RPMI7951 (cell line): Measurements from ENCODE around the gene FCHSD2. TPM values are rescaled to one million over a fixed set of nuclear protein-coding genes. Genes with fewer than 3 reads are reported as not detected.
"Not testable (repeated sequence)": the region's sequence is repeated elsewhere in the genome, so short reads cannot be mapped to it uniquely, and the experiment has no call there.

Experiments
- DNase-seq: peaks from one replicate; pipeline ENCODE4 v3.0.0-alpha.2; 2012; ENCODE audit warnings: low read depth
- total RNA-seq: library from RNA; depleted of rRNA; stranded (reverse); fragments of >200 nt; shearing (Covaris generic); gene quantifications from 2 replicates; pipeline ENCODE4 v1.2.3, GENCODE V29; 2014; rRNA removed

Gene FCHSD2
- total RNA-seq, 1 experiment from 2014 or later, result 12.4 TPM

GRCh38 chr11:72805216-72805615 lies 336.9 kb downstream of the FCHSD2 start:
- no peak for DNase-seq

GRCh38 chr11:72802822-72803221 lies 339.3 kb downstream of the FCHSD2 start:
- DNase-seq, result no peak

GRCh38 chr11:72799441-72799840 lies 342.7 kb downstream of the FCHSD2 start:
- no peak for DNase-seq

- DNase-seq, result no peak
These were observed 343.8 kb downstream of the FCHSD2 start for GRCh38 chr11:72798361-72798760.

GRCh38 chr11:72793425-72794367 lies 348.4 kb downstream of the FCHSD2 start, which contains the start of gene STARD10:
STARD10 (minus strand) TSS chr11:72794047; CDS start chr11:72781181, 12,866 bp downstream.
- peak; percentile 92 for DNase-seq

GRCh38 chr11:72793076-72793424 lies 349.1 kb downstream of the FCHSD2 start:
- no peak for DNase-seq

- no peak for DNase-seq
These were observed 349.6 kb downstream of the FCHSD2 start for GRCh38 chr11:72792437-72793021.

GRCh38 chr11:72791228-72791627 lies 350.9 kb downstream of the FCHSD2 start:
- not testable (repeated sequence) for DNase-seq

GRCh38 chr11:72789493-72790131 lies 352.5 kb downstream of the FCHSD2 start:
- DNase-seq, result peak; percentile 44

- no peak for DNase-seq
These were observed 353.9 kb downstream of the FCHSD2 start for GRCh38 chr11:72788241-72788640.

- DNase-seq, result no peak
These were observed 354.7 kb downstream of the FCHSD2 start for GRCh38 chr11:72787216-72788104.

Other genes starting within 250 kb of the FCHSD2 start
- gene P2RY2, start 76.0 kb upstream of the FCHSD2 start, total RNA-seq, result 1.3 and 2.2 TPM in 2 replicates
- 6.0 and 9.9 TPM in 2 replicates for gene P2RY6, start 130.0 kb upstream of the FCHSD2 start, total RNA-seq
- 9.1 and 9.4 TPM in 2 replicates for gene ARHGEF17, start 166.0 kb upstream of the FCHSD2 start, total RNA-seq
- 4.2 and 5.1 TPM in 2 replicates for gene RELT, start 234.1 kb upstream of the FCHSD2 start, total RNA-seq